Neural cell (in vitro differentiated cells): ENCODE data around the gene PBX4. TPM values are rescaled to one million over a fixed set of nuclear protein-coding genes. Genes with fewer than 3 reads are reported as not detected.
A peak's percentile ranks its signal among the peaks of the same experiment; 100 is the strongest.

Experiments used
- H2AFZ ChIP-seq: fragments of 200-600, 300-800 bp; sonication (generic), shearing (Covaris generic); 2 replicates; pipeline ENCODE4 v1.6.0; 2014; ENCODE audit warnings: low read depth, mild to moderate bottlenecking, antibody characterized with exemption, low read length, moderate library complexity
- H3F3A ChIP-seq: fragments of 200-600 bp; shearing (Covaris generic); 2 replicates; pipeline ENCODE4 v1.6.1; 2016; ENCODE audit warnings: mild to moderate bottlenecking, moderate library complexity, mixed read lengths, antibody characterized with exemption, low read length; ENCODE audit not compliant: insufficient read depth, poor library complexity, severe bottlenecking
- H3K27ac ChIP-seq: fragments of 200-600, 300-800 bp; sonication (generic), shearing (Covaris generic); 2 replicates; pipeline ENCODE4 v1.5.1; 2014; ENCODE audit warnings: mild to moderate bottlenecking, low read length, moderate library complexity
- H3K27me3 ChIP-seq: fragments of 300-800, 200-600 bp; sonication (generic), shearing (Covaris generic); 2 replicates; pipeline ENCODE4 v1.6.0; 2014; ENCODE audit warnings: mild to moderate bottlenecking, low read depth, low read length, moderate library complexity; ENCODE audit not compliant: insufficient read depth
- H3K36me3 ChIP-seq: fragments of 300-800, 200-600 bp; sonication (generic), shearing (Covaris generic); 2 replicates; pipeline ENCODE4 v1.5.1; 2014; ENCODE audit warnings: mild to moderate bottlenecking, antibody characterized with exemption, low read length, moderate library complexity; ENCODE audit not compliant: insufficient read depth
- H3K4me2 ChIP-seq: fragments of 300-800, 200-600 bp; sonication (generic), shearing (Covaris generic); 2 replicates; pipeline ENCODE4 v1.6.0; 2014; ENCODE audit warnings: mild to moderate bottlenecking, low read length
- H3K4me3 ChIP-seq: fragments of 300-800, 200-600 bp; sonication (generic), shearing (Covaris generic); 2 replicates; pipeline ENCODE4 v1.5.1; 2014; ENCODE audit warnings: mild to moderate bottlenecking, low read length, moderate library complexity
- H3K79me2 ChIP-seq: fragments of 200-600 bp; shearing (Covaris generic); replicated peaks from 2 replicates; pipeline ENCODE4 v1.6.0; 2014; ENCODE audit warnings: mild to moderate bottlenecking, low read length, moderate library complexity; ENCODE audit not compliant: insufficient read depth
- H3K9ac ChIP-seq: fragments of 300-800, 200-600 bp; sonication (generic), shearing (Covaris generic); 2 replicates; pipeline ENCODE4 v1.6.1; 2016; ENCODE audit warnings: mild to moderate bottlenecking, low read length, mixed read lengths
- H3K9me2 ChIP-seq: fragments of 200-600 bp; shearing (Covaris generic); 2 replicates; pipeline ENCODE4 v1.6.1; 2016; ENCODE audit warnings: mild to moderate bottlenecking, low read length, mixed read lengths; ENCODE audit not compliant: insufficient read depth
- H3K9me3 ChIP-seq: fragments of 200-600, 300-800 bp; sonication (generic), shearing (Covaris generic); 2 replicates; pipeline ENCODE4 v1.6.1; 2016; ENCODE audit warnings: mild to moderate bottlenecking, mixed run types, low read length, moderate library complexity, mixed read lengths
- H4K20me1 ChIP-seq: fragments of 200-600 bp; shearing (Covaris generic); 2 replicates; pipeline ENCODE4 v1.6.1; 2016; ENCODE audit warnings: mild to moderate bottlenecking, mixed run types; ENCODE audit not compliant: insufficient read depth
- EP300 ChIP-seq: fragments of 450-650 bp; conservative IDR thresholded peaks from 2 replicates; pipeline ENCODE4 v1.6.1; 2014; ENCODE audit warnings: antibody characterized with exemption, mild to moderate bottlenecking, moderate library complexity; ENCODE audit not compliant: poor library complexity, severe bottlenecking
- EZH2 ChIP-seq: fragments of 200-600, 300-800 bp; shearing (Covaris generic), sonication (generic); IDR thresholded peaks from 2 replicates; pipeline ENCODE4 v1.6.1; 2014; ENCODE audit warnings: antibody characterized with exemption, low read length, borderline replicate concordance, mild to moderate bottlenecking; ENCODE audit not compliant: insufficient read depth, poor library complexity, severe bottlenecking
- MXI1 ChIP-seq: fragments of 450-650 bp; conservative IDR thresholded peaks from 2 replicates; pipeline ENCODE4 v1.6.1; 2014; ENCODE audit warnings: antibody characterized with exemption, mild to moderate bottlenecking; ENCODE audit not compliant: poor library complexity, severe bottlenecking
- POLR2AphosphoS5 ChIP-seq: IDR thresholded peaks from 2 replicates; pipeline ENCODE4 v1.6.1; 2012
- RAD21 ChIP-seq: fragments of 450-650 bp; conservative IDR thresholded peaks from 2 replicates; pipeline ENCODE4 v1.6.1; 2014; ENCODE audit warnings: antibody characterized with exemption, mild to moderate bottlenecking, moderate library complexity
- SMC3 ChIP-seq: fragments of 450-650 bp; conservative IDR thresholded peaks from 2 replicates; pipeline ENCODE4 v1.6.1; 2014; ENCODE audit warnings: antibody characterized with exemption, mild to moderate bottlenecking, moderate library complexity; ENCODE audit not compliant: poor library complexity
- TAF1 ChIP-seq: IDR thresholded peaks from 2 replicates; pipeline ENCODE4 v1.6.1; 2012; ENCODE audit warnings: low read depth
- polyA plus RNA-seq: library from polyadenylated mRNA; depleted of rRNA; stranded (reverse); fragments of >200 nt; gene quantifications from 2 replicates; pipeline ENCODE4 v1.2.3, GENCODE V29; 2014
- TF ChIP-seq, protein P1 (sequence below): fragments of 450-650 bp; IDR thresholded peaks from 2 replicates; pipeline ENCODE4 v1.5.1; 2014; ENCODE audit warnings: antibody characterized with exemption, mild to moderate bottlenecking, moderate library complexity; ENCODE audit not compliant: poor library complexity, severe bottlenecking
- TF ChIP-seq, protein P2 (sequence below): IDR thresholded peaks from 2 replicates; pipeline ENCODE4 v1.6.1; 2012; ENCODE audit warnings: borderline replicate concordance

The PBX4 gene
- polyA plus RNA-seq, 1 donor from 2014 or later = 7.5 TPM

DNA sequence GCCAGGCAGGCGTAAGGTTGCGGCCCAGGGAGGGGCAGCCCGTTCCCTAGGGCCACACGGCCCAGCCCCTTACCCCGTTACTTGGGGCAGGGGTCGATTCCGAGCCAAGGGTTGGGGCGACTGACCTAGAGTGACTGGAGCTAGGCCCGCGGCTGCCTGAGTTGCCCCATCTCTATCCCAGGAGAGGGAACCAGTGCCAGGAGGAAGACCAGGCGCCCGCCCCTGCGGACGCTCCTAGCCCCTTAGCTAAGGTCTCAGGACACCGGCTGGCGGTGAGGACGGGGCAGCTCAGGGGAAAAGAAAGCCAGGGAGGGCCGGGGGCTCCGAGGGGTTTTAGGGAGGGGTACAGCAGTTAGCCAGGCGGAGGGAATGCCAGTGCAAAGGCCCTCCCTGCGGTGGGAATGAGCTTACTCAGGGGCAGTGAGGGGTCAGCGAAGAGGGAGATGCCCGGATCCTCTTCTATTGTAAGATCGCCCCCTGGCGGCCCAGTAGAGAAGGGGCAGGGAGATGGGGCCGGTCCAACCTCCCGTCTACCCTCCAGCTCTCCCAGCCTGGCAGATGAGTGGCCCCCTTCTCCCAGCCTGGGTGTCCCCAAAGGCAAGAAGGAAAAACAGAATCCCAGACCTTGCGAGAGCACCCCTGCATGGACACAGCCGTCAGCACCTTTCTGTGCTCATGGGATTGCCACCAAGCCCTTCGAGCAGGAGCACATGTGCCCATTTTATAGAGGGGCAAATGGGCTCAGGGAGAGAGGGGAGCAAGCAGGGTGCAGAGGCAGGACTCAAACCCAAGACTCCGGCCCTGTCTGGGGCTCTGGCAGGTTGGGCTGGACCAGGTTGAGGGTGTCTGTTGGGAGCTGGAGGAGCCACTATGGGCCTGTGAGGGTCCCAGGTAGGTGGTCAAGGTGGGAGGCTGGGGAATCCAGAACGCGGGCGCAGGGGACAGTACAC, 64.1 kb downstream of the PBX4 start:
- Histone ChIP-seq H3K79me2 (no peaks in the 10 kb centered on the region), H3K9me2 (no peaks in the 10 kb centered on the region), H3K9ac (no peak overlapping the region), H3K27ac (no peak overlapping the region), H2AFZ (no peak overlapping the region), H3K4me3 (no peak overlapping the region), H3K9me3 (no peaks in the 10 kb centered on the region), H3F3A (no peaks in the 10 kb centered on the region), H3K27me3 (no peaks in the 10 kb centered on the region), H4K20me1 (no peaks in the 10 kb centered on the region), H3K36me3 (no peaks in the 10 kb centered on the region), H3K4me2 (no peak overlapping the region)
- TF ChIP-seq TAF1 = no peak
- TF ChIP-seq, protein P1, sequence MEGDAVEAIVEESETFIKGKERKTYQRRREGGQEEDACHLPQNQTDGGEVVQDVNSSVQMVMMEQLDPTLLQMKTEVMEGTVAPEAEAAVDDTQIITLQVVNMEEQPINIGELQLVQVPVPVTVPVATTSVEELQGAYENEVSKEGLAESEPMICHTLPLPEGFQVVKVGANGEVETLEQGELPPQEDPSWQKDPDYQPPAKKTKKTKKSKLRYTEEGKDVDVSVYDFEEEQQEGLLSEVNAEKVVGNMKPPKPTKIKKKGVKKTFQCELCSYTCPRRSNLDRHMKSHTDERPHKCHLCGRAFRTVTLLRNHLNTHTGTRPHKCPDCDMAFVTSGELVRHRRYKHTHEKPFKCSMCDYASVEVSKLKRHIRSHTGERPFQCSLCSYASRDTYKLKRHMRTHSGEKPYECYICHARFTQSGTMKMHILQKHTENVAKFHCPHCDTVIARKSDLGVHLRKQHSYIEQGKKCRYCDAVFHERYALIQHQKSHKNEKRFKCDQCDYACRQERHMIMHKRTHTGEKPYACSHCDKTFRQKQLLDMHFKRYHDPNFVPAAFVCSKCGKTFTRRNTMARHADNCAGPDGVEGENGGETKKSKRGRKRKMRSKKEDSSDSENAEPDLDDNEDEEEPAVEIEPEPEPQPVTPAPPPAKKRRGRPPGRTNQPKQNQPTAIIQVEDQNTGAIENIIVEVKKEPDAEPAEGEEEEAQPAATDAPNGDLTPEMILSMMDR = peak; percentile 26

DNA sequence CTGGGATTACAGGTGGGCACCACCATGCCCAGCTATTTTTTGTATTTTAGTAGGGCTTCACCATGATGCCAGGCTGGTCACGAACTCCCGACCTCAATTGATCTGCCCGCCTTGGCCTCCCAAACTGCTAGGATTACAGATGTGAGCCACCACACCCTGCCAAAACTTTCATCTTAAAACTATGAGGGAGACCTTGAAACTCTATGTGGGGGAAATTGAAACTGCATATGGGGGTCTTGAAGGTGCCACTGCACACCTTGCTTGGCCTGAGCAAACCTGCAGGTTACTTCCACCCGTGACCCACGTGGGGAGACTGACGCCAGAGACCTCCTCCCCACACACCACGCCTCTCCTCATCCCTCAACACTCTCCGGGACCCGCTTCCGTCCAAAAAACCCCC, 64.8 kb downstream of the PBX4 start:
- Histone ChIP-seq H3K9me3 (no peaks in the 10 kb centered on the region), H4K20me1 (no peaks in the 10 kb centered on the region), H3K9ac (no peak overlapping the region), H2AFZ (no peak overlapping the region), H3K36me3 (no peaks in the 10 kb centered on the region), H3K9me2 (no peaks in the 10 kb centered on the region), H3K4me2 (no peak overlapping the region), H3K4me3 (no peak overlapping the region), H3K27ac (no peak overlapping the region), H3F3A (no peaks in the 10 kb centered on the region), H3K27me3 (no peaks in the 10 kb centered on the region), H3K79me2 (no peaks in the 10 kb centered on the region)
- TF ChIP-seq RAD21 (no peak), EZH2 (no peak), MXI1 (no peak), EP300 (no peak), TAF1 (no peak), SMC3 (no peak), POLR2AphosphoS5 (no peak)
- TF ChIP-seq, protein P1 = no peak
- TF ChIP-seq, protein P2, sequence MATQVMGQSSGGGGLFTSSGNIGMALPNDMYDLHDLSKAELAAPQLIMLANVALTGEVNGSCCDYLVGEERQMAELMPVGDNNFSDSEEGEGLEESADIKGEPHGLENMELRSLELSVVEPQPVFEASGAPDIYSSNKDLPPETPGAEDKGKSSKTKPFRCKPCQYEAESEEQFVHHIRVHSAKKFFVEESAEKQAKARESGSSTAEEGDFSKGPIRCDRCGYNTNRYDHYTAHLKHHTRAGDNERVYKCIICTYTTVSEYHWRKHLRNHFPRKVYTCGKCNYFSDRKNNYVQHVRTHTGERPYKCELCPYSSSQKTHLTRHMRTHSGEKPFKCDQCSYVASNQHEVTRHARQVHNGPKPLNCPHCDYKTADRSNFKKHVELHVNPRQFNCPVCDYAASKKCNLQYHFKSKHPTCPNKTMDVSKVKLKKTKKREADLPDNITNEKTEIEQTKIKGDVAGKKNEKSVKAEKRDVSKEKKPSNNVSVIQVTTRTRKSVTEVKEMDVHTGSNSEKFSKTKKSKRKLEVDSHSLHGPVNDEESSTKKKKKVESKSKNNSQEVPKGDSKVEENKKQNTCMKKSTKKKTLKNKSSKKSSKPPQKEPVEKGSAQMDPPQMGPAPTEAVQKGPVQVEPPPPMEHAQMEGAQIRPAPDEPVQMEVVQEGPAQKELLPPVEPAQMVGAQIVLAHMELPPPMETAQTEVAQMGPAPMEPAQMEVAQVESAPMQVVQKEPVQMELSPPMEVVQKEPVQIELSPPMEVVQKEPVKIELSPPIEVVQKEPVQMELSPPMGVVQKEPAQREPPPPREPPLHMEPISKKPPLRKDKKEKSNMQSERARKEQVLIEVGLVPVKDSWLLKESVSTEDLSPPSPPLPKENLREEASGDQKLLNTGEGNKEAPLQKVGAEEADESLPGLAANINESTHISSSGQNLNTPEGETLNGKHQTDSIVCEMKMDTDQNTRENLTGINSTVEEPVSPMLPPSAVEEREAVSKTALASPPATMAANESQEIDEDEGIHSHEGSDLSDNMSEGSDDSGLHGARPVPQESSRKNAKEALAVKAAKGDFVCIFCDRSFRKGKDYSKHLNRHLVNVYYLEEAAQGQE = no peak
